SK-N-SH (cell line): Measurements from ENCODE around the gene SLC17A2. TPM values are rescaled to one million over a fixed set of nuclear protein-coding genes. Genes with fewer than 3 reads are reported as not detected.

Source experiments
- CTCF ChIA-PET: fragments of 300-600, 350-600 bp; formaldehyde crosslinking; extraction: SDS; loops from one replicate; lab custom pipeline; 2021; lab: Yijun Ruan, JAX
- POLR2A ChIA-PET: fragments of 350-600 bp; sonication (Branson Sonifier 250); formaldehyde crosslinking; extraction: SDS; loops from one replicate; lab custom pipeline; 2020; ENCODE audit warnings: antibody characterized with exemption, inconsistent platforms; lab: Yijun Ruan, JAX
- DNase-seq: peaks from one replicate; pipeline ENCODE4 v3.0.0; 2012
- H2AFZ ChIP-seq: fragments of 200-600 bp; sonication (generic); 2 replicates; pipeline ENCODE4 v1.8.1; 2016; ENCODE audit warnings: antibody characterized with exemption, mild to moderate bottlenecking, low read depth
- H3F3A ChIP-seq: fragments of 200-600 bp; sonication (generic); replicated peaks from 2 replicates; pipeline ENCODE3; 2016; ENCODE audit warnings: antibody characterized with exemption, mild to moderate bottlenecking; ENCODE audit not compliant: insufficient read depth
- H3K27ac ChIP-seq, 2 experiments: fragments of 200-500 bp in 1 of 2; fragments of 200-600 bp in 1 of 2; sonication (Bioruptor generic) in 1 of 2; sonication (generic), shearing (Covaris generic) in 1 of 2; 2 replicates each; pipeline versions ENCODE4 v1.5.1 to v1.6.1; 2014 to 2016; ENCODE audit warnings: low read depth in 2 of 2, inconsistent platforms in 1 of 2, low read length in 1 of 2, mild to moderate bottlenecking in 1 of 2, mixed read lengths in 1 of 2
- H3K27me3 ChIP-seq: fragments of 200-600 bp; sonication (generic), shearing (Covaris generic); 2 replicates; pipeline ENCODE4 v1.6.1; 2016; ENCODE audit warnings: mixed run types; ENCODE audit not compliant: insufficient read depth
- H3K36me3 ChIP-seq, 2 experiments: fragments of 200-500 bp in 1 of 2; fragments of 200-600 bp in 1 of 2; sonication (Bioruptor generic) in 1 of 2; sonication (generic) in 1 of 2; replicated peaks in 1 of 2; 2 replicates each; pipeline versions ENCODE3 to v1.5.1; 2014 to 2016; ENCODE audit warnings: low read length in 1 of 2, mild to moderate bottlenecking in 1 of 2; ENCODE audit not compliant: insufficient read depth in 2 of 2, control insufficient read depth in 1 of 2
- H3K4me1 ChIP-seq, 2 experiments: fragments of 200-500 bp in 1 of 2; fragments of 200-600 bp in 1 of 2; sonication (Bioruptor generic) in 1 of 2; sonication (generic), shearing (Covaris generic) in 1 of 2; 2 replicates each; pipeline versions ENCODE4 v1.5.1 to v1.6.1; 2014 to 2016; ENCODE audit warnings: low read depth in 1 of 2, low read length in 1 of 2, mixed run types in 1 of 2; ENCODE audit not compliant: insufficient read depth in 2 of 2, control insufficient read depth in 1 of 2
- H3K4me2 ChIP-seq: fragments of 200-600 bp; sonication (generic), shearing (Covaris generic); 2 replicates; pipeline ENCODE4 v1.6.1; 2017; ENCODE audit warnings: mixed run types
- H3K4me3 ChIP-seq, 2 experiments: fragments of 200-500 bp in 1 of 2; fragments of 200-600 bp in 1 of 2; sonication (Bioruptor generic) in 1 of 2; sonication (generic), shearing (Covaris generic) in 1 of 2; 2 replicates each; pipeline versions ENCODE4 v1.5.1 to v1.8.1; 2014 to 2016; ENCODE audit warnings: low read depth in 2 of 2, inconsistent platforms in 1 of 2, low read length in 1 of 2, mild to moderate bottlenecking in 1 of 2, mixed read lengths in 1 of 2, moderate library complexity in 1 of 2
- H3K79me2 ChIP-seq: fragments of 200-600 bp; sonication (generic); 2 replicates; pipeline ENCODE4 v1.8.1; 2017; ENCODE audit warnings: mild to moderate bottlenecking; ENCODE audit not compliant: insufficient read depth
- H3K9ac ChIP-seq: fragments of 200-600 bp; sonication (generic); 2 replicates; pipeline ENCODE4 v1.6.1; 2017; ENCODE audit warnings: mixed run types
- H3K9me2 ChIP-seq: fragments of 200-600 bp; sonication (generic); 2 replicates; pipeline ENCODE4 v1.6.1; 2017; ENCODE audit warnings: mixed run types
- H3K9me3 ChIP-seq: fragments of 200-600 bp; sonication (generic); 2 replicates; pipeline ENCODE4 v1.6.1; 2017; ENCODE audit warnings: mixed run types, mild to moderate bottlenecking, moderate library complexity
- H4K20me1 ChIP-seq: fragments of 200-600 bp; sonication (generic); 2 replicates; pipeline ENCODE4 v1.6.1; 2017; ENCODE audit warnings: mild to moderate bottlenecking, mixed run types; ENCODE audit not compliant: insufficient read depth
- CHD2 ChIP-seq: fragments of 150-350 bp; IDR thresholded peaks from 2 replicates; pipeline ENCODE4 v1.6.1; 2018; ENCODE audit warnings: low read length; ENCODE audit not compliant: partially characterized antibody
- CTCF ChIP-seq: fragments of 200-600 bp; sonication (generic); IDR thresholded peaks from 2 replicates; pipeline ENCODE4 v1.6.1; 2017; ENCODE audit warnings: antibody characterized with exemption, mild to moderate bottlenecking, moderate library complexity
- ELF1 ChIP-seq: IDR thresholded peaks from 2 replicates; pipeline ENCODE4 v1.4.0; 2012
- GABPA ChIP-seq: IDR thresholded peaks from 2 replicates; pipeline ENCODE4 v1.4.0; 2012; ENCODE audit warnings: low read depth, mild to moderate bottlenecking
- IRF3 ChIP-seq: fragments of 150-350 bp; IDR thresholded peaks from 2 replicates; pipeline ENCODE4 v1.6.1; 2016; ENCODE audit warnings: mild to moderate bottlenecking, low read depth, low read length
- MAX ChIP-seq: IDR thresholded peaks from 2 replicates; pipeline ENCODE4 v1.4.0; 2012; ENCODE audit warnings: low read depth
- MEF2A ChIP-seq: IDR thresholded peaks from 2 replicates; pipeline ENCODE4 v1.4.0; 2012; ENCODE audit warnings: low read depth, borderline replicate concordance
- NRF1 ChIP-seq: IDR thresholded peaks from 2 replicates; pipeline ENCODE4 v1.6.1; 2012; ENCODE audit warnings: low read depth, mild to moderate bottlenecking, low read length
- PBX3 ChIP-seq: IDR thresholded peaks from 2 replicates; pipeline ENCODE4; 2012
- RXRA ChIP-seq: IDR thresholded peaks from 2 replicates; pipeline ENCODE4 v1.4.0; 2012; ENCODE audit warnings: low read depth, mild to moderate bottlenecking, borderline replicate concordance
- SMC3 ChIP-seq: IDR thresholded peaks from 2 replicates; pipeline ENCODE4 v1.6.1; 2012; ENCODE audit warnings: low read depth, low read length, improper control_type of control experiment
- YY1 ChIP-seq: IDR thresholded peaks from 2 replicates; pipeline ENCODE4 v1.4.0; 2012; ENCODE audit warnings: low read depth, mild to moderate bottlenecking
- ZBTB33 ChIP-seq: IDR thresholded peaks from 2 replicates; pipeline ENCODE4 v1.4.0; 2012; ENCODE audit warnings: low read depth, borderline replicate concordance
- WGBS: methylation state at CpG from one replicate; pipeline ENCODE4 v1.1.6; 2017; ENCODE audit warnings: low lambda C conversion rate; 5-methylcytosine and 5-hydroxymethylcytosine counted together
- polyA plus RNA-seq, 3 experiments: library from polyadenylated mRNA; depleted of rRNA; stranded (reverse); fragments of >200 nt; gene quantifications; 2 replicates each; pipeline ENCODE4 v1.2.3, GENCODE V29; 2012

Gene SLC17A2
- polyA plus RNA-seq, 1 of the 3 experiments (the other 2 are of a cell fraction), result not detected

- no peak for TF ChIP-seq IRF3
- no peak for TF ChIP-seq RXRA
- no peak for TF ChIP-seq YY1
- TF ChIP-seq MEF2A, result no peak
- no peak for TF ChIP-seq GABPA
- TF ChIP-seq MAX, result no peak
- TF ChIP-seq NRF1, result no peak
- no peak for TF ChIP-seq CTCF
- no peak for TF ChIP-seq CHD2
- TF ChIP-seq PBX3, result no peak
- TF ChIP-seq ZBTB33, result no peak
Measured at GRCh38 chr6:25903467-25904099, 26.9 kb downstream of the SLC17A2 start (continued).

GRCh38 chr6:25902071-25902470 lies 28.4 kb downstream of the SLC17A2 start:
- Histone ChIP-seq H3K9me3 (no peaks in the 10 kb centered on the region), H3K27me3 (no peaks in the 10 kb centered on the region), H3K4me1 (no peaks in the 10 kb centered on the region; a peak in 1 of 4 replicates), H3K79me2 (no peaks in the 10 kb centered on the region), H3K4me3 (no peak overlapping the region), H3K9ac (no peak overlapping the region), H4K20me1 (no peaks in the 10 kb centered on the region), H2AFZ (no peak overlapping the region), H3K36me3 (no peaks in the 10 kb centered on the region), H3K4me2 (no peak overlapping the region), H3F3A (no peaks in the 10 kb centered on the region), H3K27ac (no peak overlapping the region), H3K9me2 (no peaks in the 10 kb centered on the region)
- 52% methylated on average over 1 of the region's 1 CpG for WGBS
- POLR2A ChIA-PET, result no interaction called here
- DNase-seq, result no peak
- TF ChIP-seq IRF3 (no peak), MAX (no peak), NRF1 (no peak), SMC3 (no peak), ELF1 (no peak)
- TF ChIP-seq, all 33 proteins: peak for 0
- CTCF ChIA-PET, result interaction anchor here (0.7 to 0.9 kb wide), 2 partner anchors 10 to 198 kb away, joined by 3 read pairs; no protein-coding TSS in a partner anchor
